CD4-positive, alpha-beta T cell treated with Interferon gamma for 1 hour (primary cell): ENCODE data around the gene WNK2.
"Not testable (repeated sequence)": the region's sequence is repeated elsewhere in the genome, so short reads cannot be mapped to it uniquely, and the experiment has no call there.

ENCODE experiments used
- DNase-seq: peaks from one replicate; pipeline ENCODE4 v3.0.0-alpha.2; 2020

Gene WNK2

DNA sequence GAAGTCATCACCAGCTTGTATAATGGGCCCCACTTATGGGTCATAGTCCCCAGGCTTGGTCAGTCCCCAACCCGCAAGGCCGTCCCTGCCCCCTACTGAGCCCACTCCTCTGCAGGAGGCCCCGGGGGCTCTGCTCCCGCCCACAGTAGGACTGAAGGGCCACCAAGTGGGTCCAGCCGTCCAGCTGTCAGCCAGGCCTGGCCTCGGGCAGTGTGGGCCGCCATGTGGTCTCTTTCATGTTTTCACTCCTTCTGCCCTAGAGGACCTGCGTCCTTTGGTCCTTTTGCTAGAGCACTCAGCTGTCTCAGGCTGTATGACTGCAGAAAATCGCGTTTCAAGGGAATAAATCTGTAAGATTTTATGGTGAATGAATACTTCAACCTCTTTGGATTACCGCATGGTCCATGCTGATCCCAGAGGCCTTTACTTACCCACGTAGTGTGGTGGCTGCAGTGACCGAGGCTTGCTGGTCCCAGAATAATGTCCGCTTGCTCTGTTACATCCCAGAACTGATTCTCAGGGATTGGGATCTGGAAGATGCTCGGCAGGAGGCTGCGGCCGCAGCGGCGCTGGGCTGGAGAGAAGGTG is 161.8 kb downstream of the WNK2 start:
- DNase-seq, result no peak

DNA sequence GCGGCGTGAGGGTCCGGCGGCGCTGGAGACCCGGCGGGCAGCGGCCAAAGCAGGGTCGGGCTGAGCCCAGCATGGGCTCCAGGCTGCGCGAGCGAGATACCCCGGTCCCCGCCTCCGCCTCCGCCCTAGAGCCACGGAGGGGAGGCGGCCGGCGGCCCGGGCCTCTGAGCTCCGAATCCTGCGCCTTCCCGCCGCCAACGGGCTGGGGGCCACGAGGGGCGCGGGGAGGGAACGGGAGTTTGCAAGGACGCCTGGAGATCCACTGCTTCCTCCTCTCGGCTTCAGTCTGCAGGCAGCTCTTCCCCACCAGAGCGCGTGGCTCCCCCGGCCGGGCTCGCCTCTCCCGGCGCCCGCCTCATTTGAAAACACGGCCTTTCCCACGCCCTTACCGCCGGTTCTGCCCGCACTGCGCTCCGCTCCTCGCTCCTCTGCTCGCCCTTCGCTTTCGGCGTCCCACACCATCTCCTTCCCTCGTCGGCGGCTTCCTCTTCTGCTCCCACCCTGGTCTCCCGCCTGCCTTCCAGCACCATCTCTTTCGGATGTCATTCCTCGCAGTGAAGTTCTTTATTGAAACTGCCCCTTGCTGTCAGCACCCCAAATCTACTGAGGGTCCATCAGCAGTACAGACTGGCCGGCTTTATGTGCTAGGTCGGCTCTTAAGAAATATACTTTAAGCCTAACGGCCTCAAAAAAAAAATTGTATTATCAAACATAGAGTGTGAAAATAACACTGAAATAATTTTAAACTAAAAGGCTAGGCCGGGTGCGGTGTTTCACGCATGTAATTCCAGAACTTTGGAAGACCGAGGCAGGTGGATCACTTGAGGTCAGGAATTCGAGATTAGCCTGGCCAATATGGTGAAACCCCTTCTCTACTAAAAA is 162.5 kb downstream of the WNK2 start:
- DNase-seq, result no peak

GRCh38 chr9:93347371-93347975 is 163.5 kb downstream of the WNK2 start:
- not testable (repeated sequence) for DNase-seq

GRCh38 chr9:93353413-93354310 is 169.7 kb downstream of the WNK2 start:
- not testable (repeated sequence) for DNase-seq

DNA sequence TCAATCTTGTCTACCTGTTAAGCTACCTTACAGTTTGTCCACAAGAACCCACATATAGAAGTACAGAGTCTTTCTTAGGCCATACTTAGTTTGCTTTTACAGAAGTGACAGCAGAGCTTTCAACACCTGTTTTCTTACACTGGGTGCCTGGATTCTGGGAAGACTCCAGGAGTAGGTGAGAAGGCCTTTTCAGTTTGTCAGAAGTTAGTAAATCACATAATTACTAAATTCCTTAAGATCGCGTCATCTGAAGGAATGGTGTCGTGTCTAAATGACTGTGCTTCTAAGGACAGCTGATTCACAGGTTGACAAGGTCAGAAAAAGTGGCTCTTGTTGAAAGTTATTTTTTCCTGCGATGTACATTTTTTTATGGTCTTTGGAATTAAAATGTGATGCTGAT is 170.5 kb downstream of the WNK2 start:
- no peak for DNase-seq

DNA sequence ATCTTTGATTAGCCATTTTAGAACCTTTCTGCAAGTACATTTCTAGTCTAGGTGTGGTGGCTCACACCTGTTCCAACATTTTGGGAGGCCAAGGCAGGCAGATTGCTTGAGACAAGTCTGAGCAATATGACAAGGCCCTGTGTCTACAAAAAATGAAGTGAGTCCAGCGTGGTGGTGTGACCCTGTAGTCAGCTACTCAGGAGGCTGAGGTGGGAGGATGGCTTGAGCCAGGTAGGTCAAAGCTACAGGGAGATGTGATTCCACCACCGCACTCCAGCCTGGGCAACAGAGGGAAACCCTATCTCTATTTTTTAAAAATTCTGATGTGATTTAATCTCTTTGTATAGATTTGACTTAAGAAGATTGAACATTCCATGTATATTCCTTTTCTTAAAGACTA is 171.9 kb downstream of the WNK2 start:
- no peak for DNase-seq

DNA sequence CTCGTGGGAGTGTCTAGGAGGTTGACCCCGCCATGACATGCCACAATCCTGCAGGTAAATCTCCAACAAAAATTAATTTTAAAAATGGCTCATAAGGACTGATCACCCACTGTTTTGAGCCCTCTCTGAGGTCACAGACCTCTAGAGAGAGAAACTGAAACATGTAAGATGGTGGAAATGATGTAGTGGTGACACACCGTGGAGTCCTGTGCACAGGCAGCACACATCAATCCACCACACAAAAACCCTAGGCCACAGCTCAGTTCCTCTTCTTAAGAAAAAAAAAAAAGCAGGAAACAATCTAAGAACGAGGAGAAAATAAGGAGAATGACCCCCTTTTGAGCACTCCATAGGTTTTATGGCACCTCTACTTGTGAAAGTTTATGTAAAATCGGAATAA is 173.7 kb downstream of the WNK2 start:
- DNase-seq, result no peak

DNA sequence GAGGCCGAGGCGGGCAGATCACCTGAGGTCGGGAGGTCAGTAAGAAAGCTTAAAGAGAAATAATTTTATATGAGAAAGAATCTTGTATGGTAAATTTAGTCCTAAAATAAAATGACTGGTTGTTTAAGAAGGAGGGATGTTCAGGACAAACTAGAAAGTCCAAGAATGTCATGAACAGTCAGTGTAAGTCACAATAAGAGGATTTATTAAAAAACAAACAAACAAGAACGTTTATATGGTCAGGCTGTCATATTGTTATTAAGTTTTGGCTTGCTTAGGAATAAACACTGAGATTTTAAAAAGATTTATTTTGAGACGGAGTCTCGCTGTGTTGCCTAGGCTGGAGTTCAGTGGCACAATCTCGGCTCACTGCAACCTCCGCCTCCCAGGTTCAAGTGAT is 176.0 kb downstream of the WNK2 start:
- DNase-seq, result not testable (repeated sequence)

DNA sequence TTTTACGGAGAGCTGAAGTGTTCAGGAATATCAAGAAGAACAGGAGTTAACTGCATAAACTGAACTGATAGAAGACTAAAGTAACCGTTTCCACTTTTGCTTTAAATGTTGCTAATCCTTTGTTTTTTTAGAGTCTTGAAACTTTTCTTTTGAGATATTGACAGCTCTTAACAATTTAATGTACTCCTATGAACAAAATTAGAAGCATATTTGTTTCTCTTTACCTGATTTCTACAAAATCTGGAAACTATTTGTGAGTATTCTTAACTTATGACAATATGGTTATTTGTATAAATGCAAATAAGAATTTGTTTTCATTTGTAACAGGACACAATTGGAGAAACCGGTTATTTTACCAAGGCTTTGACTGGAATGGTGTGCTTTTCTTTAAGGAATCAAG is 178.1 kb downstream of the WNK2 start:
- no peak for DNase-seq

- no peak for DNase-seq
Measured at GRCh38 chr9:93364734-93365426, 180.9 kb downstream of the WNK2 start.

- DNase-seq, result no peak
Measured at GRCh38 chr9:93365427-93366118, 181.6 kb downstream of the WNK2 start.

- DNase-seq, result no peak
Measured at GRCh38 chr9:93366119-93366447, 182.1 kb downstream of the WNK2 start.

DNA sequence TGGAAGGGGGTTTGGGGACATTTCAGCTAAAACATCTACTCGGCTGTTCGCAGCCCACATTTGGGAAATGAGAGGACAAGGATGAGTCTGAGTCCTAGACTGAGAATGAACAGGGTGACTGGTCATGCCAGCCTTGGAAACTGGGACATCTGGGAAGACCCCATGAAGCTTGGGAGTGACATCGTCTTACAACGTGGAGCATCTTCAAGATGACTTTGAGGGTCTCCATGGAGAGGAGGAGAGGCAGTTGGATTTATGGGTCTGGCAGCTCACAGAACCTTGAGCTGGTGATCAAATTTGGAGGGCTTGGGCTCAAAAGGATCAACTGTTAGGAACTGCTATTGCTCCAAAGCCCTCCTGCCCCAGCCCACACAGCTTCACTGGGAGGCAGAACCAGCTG is 182.5 kb downstream of the WNK2 start:
- DNase-seq, result not testable (repeated sequence)

GRCh38 chr9:93368437-93368836 is 184.5 kb downstream of the WNK2 start:
- DNase-seq, result no peak

DNA sequence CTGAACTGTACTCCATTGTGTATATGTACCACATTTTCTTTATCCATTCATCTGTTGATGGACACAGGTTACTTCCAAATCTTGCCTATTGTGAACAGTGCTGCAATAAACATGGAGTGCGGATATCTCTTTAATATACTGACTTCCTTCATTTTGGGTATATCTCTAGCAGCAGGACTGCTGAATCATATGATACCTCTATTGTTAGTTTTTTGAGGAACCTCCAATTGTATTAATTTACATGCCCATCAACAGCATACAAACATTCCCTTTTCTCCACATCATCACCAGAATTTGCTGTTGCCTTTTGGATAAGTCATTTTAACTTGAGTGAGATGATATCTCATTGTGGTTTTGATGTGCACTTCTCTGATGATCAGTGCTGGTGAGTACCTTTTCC is 185.7 kb downstream of the WNK2 start:
- no peak for DNase-seq
